ENCODE data around the gene DNM3.
A peak's percentile ranks its signal among the peaks of the same experiment; 100 is the strongest.

DNA sequence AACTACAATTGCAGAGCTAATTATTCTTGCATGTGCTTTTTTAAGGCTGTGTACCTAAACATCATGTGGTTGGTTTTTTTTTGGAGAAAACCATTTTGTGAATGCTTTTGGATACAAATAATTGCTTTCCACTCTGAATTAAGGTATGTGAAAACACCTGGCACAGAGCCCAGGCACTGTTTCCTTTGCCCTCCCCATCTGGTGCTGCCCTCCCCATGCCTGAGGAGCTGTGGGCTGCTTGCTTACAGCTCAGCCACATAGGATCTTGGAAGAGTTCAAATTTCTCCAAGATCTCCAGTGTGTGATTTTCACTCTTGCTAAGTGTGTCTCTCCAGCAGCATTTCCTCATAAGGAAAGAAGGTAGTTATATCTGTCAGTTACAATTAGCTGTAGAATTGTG lies 27.8 kb downstream of the DNM3 start:
- TF ChIP-seq, protein P1, sequence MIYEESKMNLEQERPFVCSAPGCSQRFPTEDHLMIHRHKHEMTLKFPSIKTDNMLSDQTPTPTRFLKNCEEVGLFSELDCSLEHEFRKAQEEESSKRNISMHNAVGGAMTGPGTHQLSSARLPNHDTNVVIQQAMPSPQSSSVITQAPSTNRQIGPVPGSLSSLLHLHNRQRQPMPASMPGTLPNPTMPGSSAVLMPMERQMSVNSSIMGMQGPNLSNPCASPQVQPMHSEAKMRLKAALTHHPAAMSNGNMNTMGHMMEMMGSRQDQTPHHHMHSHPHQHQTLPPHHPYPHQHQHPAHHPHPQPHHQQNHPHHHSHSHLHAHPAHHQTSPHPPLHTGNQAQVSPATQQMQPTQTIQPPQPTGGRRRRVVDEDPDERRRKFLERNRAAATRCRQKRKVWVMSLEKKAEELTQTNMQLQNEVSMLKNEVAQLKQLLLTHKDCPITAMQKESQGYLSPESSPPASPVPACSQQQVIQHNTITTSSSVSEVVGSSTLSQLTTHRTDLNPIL (CRISPR knock-in tag; IDR thresholded peaks at IDR 0.05; ENCODE audit: low read depth): no peak
- TF ChIP-seq, protein P2, sequence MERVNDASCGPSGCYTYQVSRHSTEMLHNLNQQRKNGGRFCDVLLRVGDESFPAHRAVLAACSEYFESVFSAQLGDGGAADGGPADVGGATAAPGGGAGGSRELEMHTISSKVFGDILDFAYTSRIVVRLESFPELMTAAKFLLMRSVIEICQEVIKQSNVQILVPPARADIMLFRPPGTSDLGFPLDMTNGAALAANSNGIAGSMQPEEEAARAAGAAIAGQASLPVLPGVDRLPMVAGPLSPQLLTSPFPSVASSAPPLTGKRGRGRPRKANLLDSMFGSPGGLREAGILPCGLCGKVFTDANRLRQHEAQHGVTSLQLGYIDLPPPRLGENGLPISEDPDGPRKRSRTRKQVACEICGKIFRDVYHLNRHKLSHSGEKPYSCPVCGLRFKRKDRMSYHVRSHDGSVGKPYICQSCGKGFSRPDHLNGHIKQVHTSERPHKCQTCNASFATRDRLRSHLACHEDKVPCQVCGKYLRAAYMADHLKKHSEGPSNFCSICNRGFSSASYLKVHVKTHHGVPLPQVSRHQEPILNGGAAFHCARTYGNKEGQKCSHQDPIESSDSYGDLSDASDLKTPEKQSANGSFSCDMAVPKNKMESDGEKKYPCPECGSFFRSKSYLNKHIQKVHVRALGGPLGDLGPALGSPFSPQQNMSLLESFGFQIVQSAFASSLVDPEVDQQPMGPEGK (CRISPR knock-in tag; IDR thresholded peaks at IDR 0.05; ENCODE audit: borderline replicate concordance): peak; percentile 33; the same call in 1 of the 2 replicates
- no peak for TF ChIP-seq TOX (CRISPR knock-in tag; IDR thresholded peaks at IDR 0.05; ENCODE audit: borderline replicate concordance)
- TF ChIP-seq ZFP3 (CRISPR knock-in tag; IDR thresholded peaks at IDR 0.05): no peak
- TF ChIP-seq, protein P3, sequence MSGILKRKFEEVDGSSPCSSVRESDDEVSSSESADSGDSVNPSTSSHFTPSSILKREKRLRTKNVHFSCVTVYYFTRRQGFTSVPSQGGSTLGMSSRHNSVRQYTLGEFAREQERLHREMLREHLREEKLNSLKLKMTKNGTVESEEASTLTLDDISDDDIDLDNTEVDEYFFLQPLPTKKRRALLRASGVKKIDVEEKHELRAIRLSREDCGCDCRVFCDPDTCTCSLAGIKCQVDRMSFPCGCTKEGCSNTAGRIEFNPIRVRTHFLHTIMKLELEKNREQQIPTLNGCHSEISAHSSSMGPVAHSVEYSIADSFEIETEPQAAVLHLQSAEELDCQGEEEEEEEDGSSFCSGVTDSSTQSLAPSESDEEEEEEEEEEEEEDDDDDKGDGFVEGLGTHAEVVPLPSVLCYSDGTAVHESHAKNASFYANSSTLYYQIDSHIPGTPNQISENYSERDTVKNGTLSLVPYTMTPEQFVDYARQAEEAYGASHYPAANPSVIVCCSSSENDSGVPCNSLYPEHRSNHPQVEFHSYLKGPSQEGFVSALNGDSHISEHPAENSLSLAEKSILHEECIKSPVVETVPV (CRISPR knock-in tag; IDR thresholded peaks at IDR 0.05): no peak
- TF ChIP-seq CSDC2 (CRISPR knock-in tag; IDR thresholded peaks at IDR 0.05): no peak
- no peak for TF ChIP-seq SNAI2 (CRISPR knock-in tag; IDR thresholded peaks at IDR 0.05)
- TF ChIP-seq ZNF565 (CRISPR knock-in tag; conservative IDR thresholded peaks at IDR 0.05; ENCODE audit: low read depth): no peak
- TF ChIP-seq ZC3H10 (CRISPR knock-in tag; IDR thresholded peaks at IDR 0.05): no peak
- TF ChIP-seq RARB (CRISPR knock-in tag; IDR thresholded peaks at IDR 0.05): no peak
- TF ChIP-seq PPARA (CRISPR knock-in tag; IDR thresholded peaks at IDR 0.05; ENCODE audit: borderline replicate concordance): no peak

Measured in SK-N-SH treated with all-trans-retinoic acid at 6 μM for 48 hours (cell line).